GM20000 (cell line): ENCODE measurements around the gene HIVEP3.

Source experiments
- DNase-seq: peaks from one replicate; pipeline ENCODE4 v3.0.0; 2012; ENCODE audit warnings: low spot score
- TF ChIP-seq, protein P1 (sequence below): IDR thresholded peaks from 2 replicates; pipeline ENCODE4 v1.5.1; 2012; ENCODE audit warnings: mild to moderate bottlenecking, control low read depth; ENCODE audit errors: extremely low read depth, missing control alignments

The HIVEP3 gene

DNA sequence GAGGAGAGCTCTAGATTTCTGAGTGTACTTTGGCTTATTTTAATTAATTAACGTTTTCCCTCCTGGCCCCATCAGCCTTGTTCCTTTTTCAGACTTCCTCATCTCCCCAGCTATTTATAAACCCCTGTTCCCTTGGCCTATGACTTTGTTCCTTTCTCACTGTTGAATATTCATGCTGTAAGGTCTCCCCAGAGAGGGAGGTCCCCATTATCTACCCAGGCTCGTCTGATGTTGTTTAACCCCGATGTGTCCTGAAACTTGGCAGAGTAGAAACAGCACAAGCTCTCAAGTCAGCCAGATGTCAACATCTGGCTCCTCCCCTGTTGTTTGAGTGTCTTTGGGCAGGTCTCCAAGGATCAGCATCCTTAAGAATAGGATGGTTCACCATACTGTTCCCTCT, 153.6 kb downstream of the HIVEP3 start:
- TF ChIP-seq, protein P1, sequence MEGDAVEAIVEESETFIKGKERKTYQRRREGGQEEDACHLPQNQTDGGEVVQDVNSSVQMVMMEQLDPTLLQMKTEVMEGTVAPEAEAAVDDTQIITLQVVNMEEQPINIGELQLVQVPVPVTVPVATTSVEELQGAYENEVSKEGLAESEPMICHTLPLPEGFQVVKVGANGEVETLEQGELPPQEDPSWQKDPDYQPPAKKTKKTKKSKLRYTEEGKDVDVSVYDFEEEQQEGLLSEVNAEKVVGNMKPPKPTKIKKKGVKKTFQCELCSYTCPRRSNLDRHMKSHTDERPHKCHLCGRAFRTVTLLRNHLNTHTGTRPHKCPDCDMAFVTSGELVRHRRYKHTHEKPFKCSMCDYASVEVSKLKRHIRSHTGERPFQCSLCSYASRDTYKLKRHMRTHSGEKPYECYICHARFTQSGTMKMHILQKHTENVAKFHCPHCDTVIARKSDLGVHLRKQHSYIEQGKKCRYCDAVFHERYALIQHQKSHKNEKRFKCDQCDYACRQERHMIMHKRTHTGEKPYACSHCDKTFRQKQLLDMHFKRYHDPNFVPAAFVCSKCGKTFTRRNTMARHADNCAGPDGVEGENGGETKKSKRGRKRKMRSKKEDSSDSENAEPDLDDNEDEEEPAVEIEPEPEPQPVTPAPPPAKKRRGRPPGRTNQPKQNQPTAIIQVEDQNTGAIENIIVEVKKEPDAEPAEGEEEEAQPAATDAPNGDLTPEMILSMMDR = no peak
- DNase-seq = no peak

DNA sequence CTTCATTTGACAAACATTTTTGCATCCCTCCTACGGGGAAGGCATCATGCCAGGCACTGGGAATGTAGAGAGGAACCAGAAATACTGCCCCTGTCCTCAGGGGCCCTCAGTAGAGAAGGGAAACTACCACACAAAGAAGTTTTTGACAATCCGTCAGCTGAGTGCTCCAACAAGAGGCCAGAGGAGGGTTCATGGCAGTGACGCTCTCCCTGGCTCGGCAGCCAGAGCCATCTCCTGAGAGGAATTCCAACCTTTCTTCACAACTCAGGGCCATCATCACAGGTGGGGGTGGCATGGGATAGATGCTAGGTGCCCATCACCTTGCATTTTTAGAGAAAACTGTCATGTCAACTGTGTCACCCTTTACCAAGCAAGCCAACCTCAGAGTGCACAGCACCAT, 154.1 kb downstream of the HIVEP3 start:
- no peak for DNase-seq
- TF ChIP-seq, protein P1 = no peak

DNA sequence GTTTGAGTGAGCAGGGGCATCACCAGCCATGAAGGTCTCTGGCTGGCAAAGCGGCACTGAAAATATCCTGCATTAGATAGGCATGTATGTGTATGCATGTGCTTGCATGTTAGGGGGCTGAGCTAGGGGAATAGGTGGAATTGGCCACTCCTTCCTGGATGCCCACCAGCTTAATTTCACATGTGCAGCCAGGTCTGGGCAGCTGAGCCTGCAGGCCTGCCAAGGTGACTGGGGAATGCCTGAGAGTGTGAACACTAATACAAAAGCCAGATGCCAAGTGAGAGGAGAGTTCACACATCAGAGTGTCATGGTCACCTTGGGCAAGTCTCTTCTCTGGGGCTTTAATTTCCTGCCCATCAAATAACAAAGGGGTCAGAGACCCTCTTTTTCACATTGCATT, 155.9 kb downstream of the HIVEP3 start:
- TF ChIP-seq, protein P1 = no peak
- DNase-seq = no peak

DNA sequence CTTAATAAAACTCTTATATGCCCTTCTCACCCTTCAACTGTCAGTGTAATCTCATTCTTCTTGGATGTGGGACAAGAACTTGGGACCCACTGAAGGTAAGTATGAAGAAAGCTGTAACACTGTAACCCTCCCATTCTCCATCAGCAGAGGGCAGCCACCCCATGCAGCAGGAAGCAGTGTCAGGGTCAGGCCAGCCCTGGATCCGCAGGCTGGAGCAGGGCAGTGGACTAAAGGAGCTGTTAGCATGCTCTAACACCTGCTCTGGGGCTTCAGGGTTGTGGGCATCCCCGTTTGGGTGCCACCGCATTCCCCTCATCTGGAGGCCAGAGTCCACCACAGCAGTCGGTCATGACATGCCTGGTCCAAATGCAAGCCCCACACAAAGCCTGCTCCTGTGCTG, 156.5 kb downstream of the HIVEP3 start:
- DNase-seq = no peak
- TF ChIP-seq, protein P1 = no peak

DNA sequence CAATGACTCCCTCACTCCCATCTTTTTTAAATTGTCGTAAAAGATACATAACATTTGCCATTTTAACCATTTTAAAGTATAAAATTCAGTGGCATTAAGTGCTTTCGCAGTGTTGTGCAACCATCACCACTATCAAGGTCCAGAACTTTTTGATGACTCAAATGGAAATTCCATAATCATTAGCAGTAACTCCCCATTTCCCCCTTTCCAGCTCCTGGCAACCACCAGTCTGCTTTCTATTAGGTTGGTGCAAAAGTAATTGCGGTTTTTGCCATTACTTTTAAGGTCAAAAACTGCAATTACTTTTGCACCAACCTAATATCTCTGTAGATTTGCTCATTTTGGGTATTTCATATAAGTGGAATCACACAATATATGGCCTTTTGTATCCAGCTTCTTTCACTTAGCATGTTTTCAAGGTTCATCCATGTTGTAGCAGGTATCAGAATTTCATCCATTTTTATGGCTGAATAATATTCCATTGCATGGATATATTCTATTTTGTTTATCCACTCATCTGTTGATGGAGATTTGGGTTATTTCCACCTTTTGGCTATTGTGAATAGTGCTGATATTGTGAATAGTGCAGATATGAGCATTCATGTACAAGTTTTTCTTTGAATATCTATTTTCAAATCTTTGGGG, 159.7 kb downstream of the HIVEP3 start:
- TF ChIP-seq, protein P1 = no peak
- no peak for DNase-seq

DNA sequence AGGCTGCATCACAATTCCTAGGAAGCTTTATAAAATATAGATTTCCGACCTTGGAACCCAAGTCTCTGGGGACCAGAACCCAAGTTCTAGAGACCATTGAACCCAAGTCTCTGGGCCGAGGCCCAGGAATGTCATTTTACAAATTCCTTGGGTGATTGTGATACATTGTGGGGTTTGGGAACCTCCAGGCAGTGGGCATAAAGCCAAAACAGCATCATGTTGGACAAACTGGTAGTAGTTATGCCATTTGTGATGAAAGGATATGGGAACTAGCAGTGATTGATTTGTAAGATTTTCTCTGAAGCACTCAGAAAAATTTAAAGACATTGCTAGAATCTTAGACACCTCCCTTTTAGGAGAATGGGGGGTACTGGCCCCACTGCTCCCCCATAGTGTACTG, 160.2 kb downstream of the HIVEP3 start:
- TF ChIP-seq, protein P1 = no peak
- DNase-seq = no peak

DNA sequence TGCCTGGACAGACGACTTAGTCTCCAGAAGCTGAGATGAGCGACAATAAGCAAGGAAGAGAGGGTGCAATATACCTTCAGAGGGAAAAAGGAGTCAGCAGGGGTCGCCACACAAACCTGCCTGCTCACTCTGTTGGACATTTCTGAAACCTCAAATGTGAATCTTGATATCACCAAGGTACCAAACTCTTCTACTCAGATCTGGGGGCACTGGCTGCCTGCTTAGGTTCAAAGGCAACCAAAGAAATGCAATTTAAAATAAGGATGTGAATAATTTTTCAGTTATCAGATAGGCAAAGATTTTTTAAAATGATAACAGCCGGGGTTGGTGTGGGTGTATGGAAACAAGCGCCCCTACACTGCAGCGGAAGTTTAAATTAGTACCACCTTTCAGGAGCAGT, 164.2 kb downstream of the HIVEP3 start:
- no peak for DNase-seq
- TF ChIP-seq, protein P1 = no peak
